Measurements from ENCODE around the gene CCDC180.
"Not testable (repeated sequence)": the region's sequence is repeated elsewhere in the genome, so short reads cannot be mapped to it uniquely, and the experiment has no call there.

Gene CCDC180

DNA sequence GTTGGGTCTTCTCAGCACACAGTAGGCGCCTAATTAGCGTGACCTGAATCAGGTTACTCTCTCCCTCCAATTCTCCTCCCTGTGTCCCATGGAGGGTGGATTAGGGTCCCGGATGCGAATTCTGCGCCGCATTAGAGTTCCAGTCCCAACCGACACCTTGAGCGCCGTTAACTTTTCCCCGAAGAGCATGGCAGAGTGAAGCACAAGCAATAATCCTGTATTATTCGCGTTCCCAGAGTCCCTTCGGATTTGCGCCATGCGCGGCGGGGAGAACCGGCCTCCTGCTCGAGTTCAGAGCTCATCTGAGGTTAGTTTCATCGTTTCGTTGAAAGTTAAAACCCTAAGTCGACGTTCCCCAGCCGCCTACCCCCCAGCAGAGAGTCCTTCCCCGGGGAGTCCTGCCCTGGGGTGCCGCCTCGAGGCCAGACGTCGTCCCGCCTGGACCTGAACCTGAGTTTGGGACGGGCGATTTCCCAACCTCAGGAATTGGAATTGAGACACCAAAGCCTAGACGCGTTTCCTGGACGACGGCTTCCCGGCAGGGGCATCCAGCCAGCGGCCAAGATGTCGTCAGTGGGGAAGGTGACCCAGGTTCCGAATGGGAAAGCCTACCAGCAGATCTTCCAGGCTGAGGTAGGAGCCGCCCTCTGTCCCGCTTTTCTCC lies at the start of gene CCDC180:
TSS of gene CCDC180 (plus strand) at position 160 of the 664 bp plus-strand sequence. CDS start at position 565, 405 bp downstream.
- DNase-seq = no peak

- not testable (repeated sequence) for DNase-seq
These were observed 47.5 kb upstream of the CCDC180 start for GRCh38 chr9:97259834-97260514.

- no peak for DNase-seq
These were observed 36.2 kb upstream of the CCDC180 start for GRCh38 chr9:97271292-97271691.

DNA sequence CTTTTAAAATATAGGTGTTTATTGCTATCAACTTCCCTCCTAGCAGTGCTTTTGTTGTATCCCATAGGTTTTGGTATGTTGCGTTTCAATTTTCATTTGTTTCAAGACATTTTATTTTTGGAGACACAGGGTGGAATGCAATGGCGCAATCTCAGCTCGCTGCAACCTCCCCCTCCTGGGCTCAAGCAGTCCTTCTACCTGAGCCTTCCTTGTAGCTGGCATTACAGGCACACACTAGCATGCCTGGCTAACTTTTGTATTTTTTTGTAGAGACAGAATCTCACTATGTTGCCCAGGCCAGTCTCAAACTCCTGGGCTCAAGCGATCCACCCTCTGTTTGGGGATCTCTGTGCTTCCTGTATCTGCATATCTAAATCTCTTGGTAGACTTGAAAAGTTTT lies 35.4 kb upstream of the CCDC180 start:
- no peak for DNase-seq

DNA sequence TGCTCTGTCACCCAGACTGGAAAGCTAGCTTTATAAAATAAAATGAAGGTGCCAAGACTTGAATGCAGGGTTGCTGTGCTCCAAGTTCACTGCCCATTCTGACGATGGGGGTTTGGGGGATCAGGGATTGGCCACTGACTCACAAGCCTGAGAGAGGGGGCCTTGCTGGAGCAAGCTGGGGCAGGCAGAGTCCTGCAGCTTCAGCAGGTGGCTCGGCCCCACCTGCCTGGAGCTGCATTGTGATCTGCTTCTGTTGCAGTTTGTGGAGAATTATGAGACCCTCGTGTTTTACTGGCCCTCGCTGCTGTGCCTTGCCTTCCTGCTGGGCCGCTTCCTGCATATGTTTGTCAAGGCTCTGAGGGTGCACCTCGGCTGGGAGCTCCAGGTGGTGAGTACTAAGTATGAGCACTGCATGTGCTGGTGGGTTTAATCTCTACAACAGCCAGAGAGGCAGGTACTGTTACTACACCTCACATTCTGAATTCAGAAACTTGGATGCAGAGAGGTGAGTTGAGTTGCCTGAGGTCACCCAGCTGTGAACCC lies 31.1 kb upstream of the CCDC180 start:
- no peak for DNase-seq

DNA sequence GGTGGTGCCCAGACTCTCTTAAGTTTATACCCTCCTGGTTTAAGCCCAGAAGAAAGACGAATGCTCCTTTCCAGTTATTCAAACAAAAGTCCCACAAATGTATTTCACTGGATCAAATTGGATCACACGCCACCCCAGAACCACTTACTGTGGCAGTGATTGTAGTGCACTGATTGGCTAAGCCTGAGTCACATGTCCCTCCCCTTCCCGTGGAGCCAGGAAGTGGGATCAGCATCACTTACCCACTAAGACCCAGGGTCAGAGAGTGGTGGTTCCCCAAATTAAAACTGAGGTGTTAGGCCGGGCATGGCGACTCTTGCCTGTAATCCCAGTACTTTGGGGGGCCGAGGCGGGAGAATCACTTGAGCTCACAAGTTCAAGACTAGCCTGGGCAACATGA lies 29.5 kb upstream of the CCDC180 start:
- no peak for DNase-seq

DNA sequence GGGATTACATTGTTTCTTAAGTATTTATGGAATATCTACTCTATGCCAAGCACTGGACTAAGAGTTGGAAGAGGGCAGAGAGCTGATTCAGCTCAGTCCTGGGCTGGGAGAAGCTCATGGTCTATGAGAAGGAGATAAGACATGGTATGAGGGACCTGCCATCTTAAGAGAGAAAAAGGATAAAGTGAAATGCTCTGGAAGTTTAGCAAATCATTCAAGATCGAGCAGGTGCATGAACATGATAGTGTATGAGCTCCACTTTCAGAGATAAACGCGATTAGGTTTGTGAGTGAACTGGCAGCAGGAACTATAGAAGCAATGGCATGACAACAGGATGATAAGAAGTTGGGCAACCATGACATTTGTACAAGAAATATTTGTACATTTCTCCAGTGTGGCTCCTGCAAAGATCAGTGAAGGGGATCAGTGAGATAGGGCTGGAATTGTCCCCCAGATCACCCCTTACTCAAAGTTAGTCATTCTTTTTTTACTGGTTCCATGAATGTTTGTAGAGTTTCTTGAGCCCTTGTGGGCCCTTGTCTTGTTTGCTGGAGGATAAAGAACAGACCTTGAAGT lies 26.6 kb upstream of the CCDC180 start:
- DNase-seq = no peak

DNA sequence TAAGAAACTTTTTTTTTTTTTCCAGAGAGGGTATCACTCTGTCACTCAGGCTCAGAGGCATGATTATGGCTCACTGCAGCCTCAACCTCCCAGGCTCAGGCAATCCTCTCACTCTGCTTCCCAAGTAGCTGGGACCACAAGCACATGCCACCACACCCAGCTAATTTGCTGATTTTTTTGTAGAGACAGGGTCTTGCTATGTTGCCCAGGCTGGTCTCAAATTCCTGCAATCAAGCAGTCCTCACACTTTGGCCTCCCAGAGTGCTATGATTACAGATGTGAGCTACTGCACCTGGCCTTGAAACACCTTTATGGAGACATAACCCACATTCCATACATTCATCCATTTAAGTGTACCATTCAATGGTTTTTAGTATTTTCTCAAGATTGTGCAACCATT lies 23.7 kb upstream of the CCDC180 start:
- no peak for DNase-seq

DNA sequence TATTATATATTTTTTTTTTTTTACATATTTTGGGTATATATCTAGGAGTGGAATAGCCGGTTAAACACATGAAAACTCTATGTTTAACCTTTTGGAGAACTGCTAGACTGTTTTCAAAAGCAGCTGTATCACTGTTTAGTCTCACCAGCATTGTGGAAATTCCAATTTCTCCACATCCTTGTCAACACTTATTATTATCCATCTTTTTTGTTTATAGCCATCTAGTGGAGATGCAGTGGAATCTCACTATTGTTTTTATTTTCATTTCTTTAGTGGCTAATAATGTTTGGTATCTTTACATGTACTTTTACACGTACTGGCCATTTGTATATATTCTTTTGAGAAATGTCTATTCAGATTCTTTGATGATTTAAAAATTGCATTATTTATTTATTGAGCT lies 22.7 kb upstream of the CCDC180 start:
- no peak for DNase-seq

DNA sequence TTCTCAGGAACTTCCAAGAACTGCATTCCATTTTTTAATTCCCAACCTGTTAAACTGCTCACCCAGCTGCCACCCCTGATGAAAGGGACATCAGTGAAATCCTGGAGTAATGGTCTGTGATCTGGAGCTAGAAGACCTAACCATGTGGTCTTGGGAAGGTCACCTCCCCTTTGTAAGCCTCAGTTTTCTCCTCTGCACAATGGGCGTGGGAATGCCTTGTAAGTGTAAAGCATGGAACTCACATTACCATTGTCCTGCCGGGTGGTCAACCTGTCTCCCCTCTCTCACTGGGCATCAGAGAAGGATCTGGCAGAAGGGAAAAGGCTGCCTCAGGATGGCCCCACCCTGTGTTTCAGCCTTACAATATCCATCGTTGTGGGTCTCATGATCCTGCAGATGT lies 15.3 kb upstream of the CCDC180 start:
- no peak for DNase-seq

GRCh38 chr9:97293207-97293721 lies 14.2 kb upstream of the CCDC180 start:
- DNase-seq = no peak

DNA sequence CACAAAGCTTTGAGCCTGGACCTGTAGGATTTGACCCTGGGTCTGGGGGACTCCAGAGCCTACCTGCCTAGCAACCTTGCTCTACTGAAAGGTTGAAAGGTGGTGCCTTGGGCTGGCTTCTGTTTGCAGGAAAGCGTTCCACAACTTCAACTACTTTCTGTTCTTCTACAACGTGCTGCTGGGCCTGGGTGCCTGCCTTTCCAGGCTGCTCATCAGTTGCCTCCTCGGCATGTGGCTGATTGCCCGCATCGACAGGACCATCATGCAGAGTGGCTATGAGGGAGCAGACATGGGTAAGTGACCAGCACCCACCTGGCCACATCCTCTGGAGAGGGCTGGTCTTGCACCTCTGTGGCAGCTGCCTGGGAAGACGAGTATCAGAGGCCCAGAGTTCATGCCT lies 13.6 kb upstream of the CCDC180 start:
- no peak for DNase-seq

- no peak for DNase-seq
These were observed 9.6 kb upstream of the CCDC180 start for GRCh38 chr9:97297889-97298288.

GRCh38 chr9:97299809-97300414 lies 7.5 kb upstream of the CCDC180 start:
- no peak for DNase-seq

DNA sequence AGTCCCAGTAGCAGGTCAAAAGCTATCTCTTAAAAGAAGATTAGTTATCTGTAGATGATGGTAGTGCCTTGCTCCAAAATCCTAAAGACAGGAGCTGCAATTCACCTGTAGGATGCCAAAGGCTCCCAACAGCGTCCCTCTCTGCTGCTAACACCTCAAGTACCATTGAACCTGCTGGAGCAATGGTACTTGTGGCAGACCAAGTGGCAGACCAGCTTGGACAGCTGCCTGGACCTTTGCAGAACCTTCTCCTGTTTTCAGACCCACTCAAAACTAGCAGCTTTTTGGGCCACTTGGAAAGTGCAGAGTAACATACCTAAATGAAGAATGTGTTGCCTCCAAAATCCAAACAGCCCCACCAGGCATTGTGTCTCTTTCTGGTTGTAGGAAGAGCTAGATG lies 6.9 kb upstream of the CCDC180 start:
- no peak for DNase-seq

DNA sequence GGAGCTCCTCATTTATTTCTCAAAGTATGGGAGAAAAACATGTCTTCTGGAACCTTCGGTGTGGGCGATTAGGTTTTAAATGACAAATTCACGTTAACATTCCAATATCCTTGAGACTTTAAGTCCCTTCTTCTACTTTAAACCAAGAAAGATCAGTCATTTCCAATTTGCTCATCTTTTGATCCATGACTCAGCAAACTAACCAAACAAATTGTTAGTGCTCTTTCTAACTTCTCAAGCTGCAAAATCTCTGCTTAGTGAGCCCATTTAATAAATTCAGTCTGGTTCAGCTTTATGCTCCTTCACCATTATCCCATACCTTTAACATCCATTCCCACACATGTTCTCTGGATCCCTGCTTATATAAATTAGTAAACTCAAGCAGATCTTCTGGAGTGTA lies 5.5 kb upstream of the CCDC180 start:
- no peak for DNase-seq

GRCh38 chr9:97304586-97304985 lies 2.9 kb upstream of the CCDC180 start:
- no peak for DNase-seq

DNA sequence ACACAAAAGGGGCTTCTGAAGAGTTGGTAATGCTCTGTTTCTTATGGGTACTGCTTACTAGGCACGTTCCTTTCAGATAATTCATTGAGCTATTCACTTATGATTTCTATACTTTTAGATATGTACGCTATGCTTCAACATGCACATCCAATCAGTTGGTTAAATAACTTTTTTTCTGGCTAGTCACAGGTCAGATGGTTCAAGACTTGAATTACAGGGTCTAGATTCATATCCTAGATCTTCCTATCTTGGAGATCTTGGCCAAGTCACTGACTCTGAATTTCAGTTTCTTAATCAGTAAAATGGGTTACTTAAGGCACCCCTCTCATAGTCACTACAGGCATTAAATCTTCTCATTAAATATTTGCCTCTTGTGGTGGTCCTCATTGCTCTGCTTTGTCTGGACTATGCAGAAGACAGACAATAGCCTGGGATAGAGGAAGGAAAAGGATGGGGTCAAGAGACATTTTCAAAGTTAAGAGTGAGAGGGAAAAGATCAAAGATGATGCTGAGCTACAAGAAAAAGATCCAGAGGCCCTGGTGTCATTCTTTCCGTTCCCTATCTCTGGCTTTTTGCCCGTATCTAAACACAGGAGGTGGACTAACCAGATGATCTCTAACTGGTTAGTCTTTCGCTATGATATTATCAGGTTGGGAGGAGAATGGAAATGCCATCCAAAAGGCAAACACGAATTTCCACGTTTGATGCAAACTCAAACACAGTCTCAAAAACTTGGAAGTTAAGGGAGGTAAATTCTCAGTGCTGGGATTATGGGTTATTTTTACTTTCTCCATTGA lies 1.8 kb upstream of the CCDC180 start:
- DNase-seq = no peak

DNA sequence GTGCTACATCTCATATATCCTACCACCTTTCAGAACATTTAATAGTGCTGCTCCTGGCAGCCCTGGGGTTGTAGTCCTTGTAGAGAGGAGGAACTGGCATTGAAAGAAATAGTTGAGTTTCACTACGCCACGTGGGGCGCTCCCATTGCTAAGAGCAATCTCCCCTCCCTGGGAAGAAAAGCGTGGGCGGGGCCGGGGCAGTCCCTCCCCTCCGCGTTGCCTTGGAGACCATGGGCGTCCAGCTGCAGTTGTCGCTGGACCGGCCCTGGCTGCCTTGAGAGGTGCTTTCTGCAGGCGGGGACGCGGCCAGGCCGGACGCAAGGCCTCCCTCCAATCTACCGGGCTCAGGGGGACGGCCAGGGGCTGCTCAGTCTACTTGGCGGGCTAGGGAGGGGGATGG lies 368 bp upstream of the CCDC180 start:
- no peak for DNase-seq

- no peak for DNase-seq
These were observed 1.8 kb downstream of the CCDC180 start for GRCh38 chr9:97309260-97309659.

DNA sequence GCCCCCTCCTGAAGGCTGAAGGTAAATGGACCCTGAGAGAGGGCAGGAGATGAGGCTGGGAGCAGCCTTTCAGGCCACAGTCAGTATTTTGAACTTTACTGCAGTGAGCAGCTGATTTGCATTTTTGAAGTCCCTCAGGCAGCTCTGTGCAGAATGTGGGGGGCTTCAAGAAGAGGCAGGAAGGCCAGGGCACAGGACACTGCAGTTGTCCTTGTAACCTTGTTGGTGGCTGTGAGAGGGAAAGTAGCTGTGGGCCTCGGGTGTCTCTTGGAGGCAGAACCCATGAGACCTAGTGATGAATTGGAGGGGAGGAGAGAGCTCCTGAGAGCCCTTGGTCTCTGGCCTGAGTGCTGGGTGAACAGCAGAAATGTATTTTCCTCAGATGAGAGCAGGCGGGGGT lies 2.6 kb downstream of the CCDC180 start:
- no peak for DNase-seq

- DNase-seq = no peak
These were observed 3.4 kb downstream of the CCDC180 start for GRCh38 chr9:97310896-97311295.

Data from activated CD4-positive, alpha-beta T cell treated with anti-CD3 and anti-CD28 coated beads, Interleukin-2, amount 50 U/mL, for 4 hours (primary cell).